Stomach (tissue), 4 donors: ENCODE data around the gene TANGO2.

Source experiments
- CTCF ChIP-seq, 7 experiments: fragments of 450-650 bp in 4 of 7; fragments of 200-600 bp in 3 of 7; sonication (generic) in 3 of 7; IDR thresholded peaks; one replicate each; pipeline ENCODE4 v1.5.1; 2016 to 2019; ENCODE audit warnings: antibody characterized with exemption in 7 of 7, control low read depth in 2 of 7, mild to moderate bottlenecking in 1 of 7
- POLR2A ChIP-seq, 4 donors: fragments of 450-650 bp; IDR thresholded peaks; one replicate each; pipeline ENCODE4 v1.6.1; 2016; ENCODE audit warnings: antibody characterized with exemption in 4 of 4, control low read depth in 2 of 4, mild to moderate bottlenecking in 1 of 4, moderate library complexity in 1 of 4

- TF ChIP-seq CTCF (IDR thresholded peaks at IDR 0.05) (no peak), POLR2A (IDR thresholded peaks at IDR 0.05) (no peak)
Observed at GRCh38 chr22:19971276-19972124, 49.4 kb upstream of the TANGO2 start.
